ENCODE measurements around the gene NAT9. TPM values are rescaled to one million over a fixed set of nuclear protein-coding genes. Genes with fewer than 3 reads are reported as not detected.

Gene NAT9
- total and polyA plus RNA-seq, 7 experiments from 2014 or later, result 16.8 to 78.8 (median 53.9) TPM

GRCh38 chr17:74790161-74791058 is 14.3 kb upstream of the NAT9 start:
- no peaks in the 10 kb centered on the region for H3K9me3 ChIP-seq (ENCODE audit: control insufficient read depth in 2 of 3, low read length in 3 of 3)
- DNase-seq (peak in 2 of 9 donors; percentile 24), ATAC-seq (no peak)
- H3K4me3 ChIP-seq (ENCODE audit: low read length), result no peak overlapping the region
- H3K27me3 Mint-ChIP-seq, result no peaks in the 10 kb centered on the region
- CTCF ChIA-PET, result interaction anchor here (0.5 to 4.4 kb wide), 31 partner anchors 10 to 1532 kb away, joined by 3 to 78 read pairs (median 6); partner anchors contain the start of genes FDXR, GRIN2C, MIF4GD and NAT9
- H3K36me3 ChIP-seq (ENCODE audit: control insufficient read depth in 2 of 3, insufficient read depth in 3 of 3, low read length in 3 of 3), result peaks cover 4 to 33% (median 13%) of the 10 kb centered on the region in 3 experiments
- intact Hi-C loops (cut with micrococcal nuclease), result loop anchor here (1.0 to 5.0 kb wide), 7 partner anchors 10 to 168 kb away; partner anchors contain the start of gene NAT9 (in 1 of the 2)
- H3K27ac Mint-ChIP-seq, result peak overlapping the region; percentile 48 to 88 (median 81)
- H3K36me3 Mint-ChIP-seq, result peaks cover 3 to 31% (median 22%) of the 10 kb centered on the region in 5 donors
- H3K4me3 Mint-ChIP-seq, result peak overlapping the region; percentile 41 to 81 (median 72)
- no peaks in the 10 kb centered on the region for H3K9me3 Mint-ChIP-seq
- no peaks in the 10 kb centered on the region for H3K27me3 ChIP-seq (ENCODE audit: control insufficient read depth in 2 of 2, insufficient read depth in 2 of 2, low read length in 2 of 2)
- peak overlapping the region; percentile 19 for H3K27ac ChIP-seq (ENCODE audit: low read depth, low read length)
- POLR2A ChIA-PET, result interaction anchor here (0.5 to 1.7 kb wide), 9 partner anchors 9 to 943 kb away, joined by 3 to 9 read pairs (median 4); partner anchors contain the start of gene NAT9
- H3K4me1 Mint-ChIP-seq, result peaks cover 28 to 64% (median 46%) of the 10 kb centered on the region in 7 donors
- H3K4me1 ChIP-seq (ENCODE audit: control insufficient read depth in 2 of 2, insufficient read depth in 2 of 2, low read length in 2 of 2), result peaks cover 13 to 39% of the 10 kb centered on the region in 2 donors

- peak in 1 of 9 donors; percentile 24 for DNase-seq
- Histone ChIP-seq H3K36me3 (ENCODE audit: control insufficient read depth in 2 of 3, insufficient read depth in 3 of 3, low read length in 3 of 3) (peaks cover 0 to 4% (median 4%) of the 10 kb centered on the region in 3 experiments), H3K27ac (ENCODE audit: low read depth, low read length) (peak overlapping the region; percentile 59), H3K4me3 (ENCODE audit: low read length) (no peak overlapping the region), H3K4me1 (ENCODE audit: control insufficient read depth in 2 of 2, insufficient read depth in 2 of 2, low read length in 2 of 2) (peaks cover 16 to 54% of the 10 kb centered on the region in 2 donors), H3K9me3 (ENCODE audit: control insufficient read depth in 2 of 3, low read length in 3 of 3) (no peaks in the 10 kb centered on the region), H3K27me3 (ENCODE audit: control insufficient read depth in 2 of 2, insufficient read depth in 2 of 2, low read length in 2 of 2) (no peaks in the 10 kb centered on the region)
- Mint-ChIP-seq H3K27ac (peak overlapping the region; percentile 53 to 94 (median 87)), H3K4me1 (peaks cover 54 to 78% (median 73%) of the 10 kb centered on the region in 7 donors), H3K9me3 (no peaks in the 10 kb centered on the region), H3K27me3 (no peaks in the 10 kb centered on the region), H3K36me3 (peaks cover 0 to 25% (median 18%) of the 10 kb centered on the region in 5 donors), H3K4me3 (peak overlapping the region; percentile 12 to 83 (median 62))
- peak; percentile 77 for ATAC-seq
- intact Hi-C loops (cut with micrococcal nuclease), result no loop called here
- ChIA-PET POLR2A (interaction anchor here (0.8 to 1.6 kb wide), 2 partner anchors 11 to 36 kb away, joined by 3 to 7 read pairs; partner anchors contain the start of gene NAT9), CTCF (interaction anchor here (0.5 to 1.5 kb wide), 2 partner anchors 40 to 123 kb away, joined by 3 to 4 read pairs; no protein-coding TSS in a partner anchor)
Observed at GRCh38 chr17:74786431-74787055, 10.4 kb upstream of the NAT9 start.

- Mint-ChIP-seq H3K9me3 (no peaks in the 10 kb centered on the region), H3K4me3 (peak overlapping the region in 9 of 10 donors; percentile 12 to 83 (median 61)), H3K4me1 (peaks cover 56 to 78% (median 73%) of the 10 kb centered on the region in 7 donors), H3K27ac (peak overlapping the region; percentile 53 to 94 (median 89)), H3K36me3 (peaks cover 0 to 23% (median 17%) of the 10 kb centered on the region in 5 donors), H3K27me3 (no peaks in the 10 kb centered on the region)
- POLR2A ChIA-PET, result interaction anchor here (0.8 to 1.6 kb wide), 2 partner anchors 10 to 35 kb away, joined by 3 to 7 read pairs; partner anchors contain the start of gene NAT9
- ATAC-seq (no peak), DNase-seq (no peak)
- intact Hi-C loops (cut with micrococcal nuclease), result no loop called here
- Histone ChIP-seq H3K4me3 (ENCODE audit: low read length) (no peak overlapping the region), H3K27ac (ENCODE audit: low read depth, low read length) (peak overlapping the region; percentile 59), H3K9me3 (ENCODE audit: control insufficient read depth in 2 of 3, low read length in 3 of 3) (no peaks in the 10 kb centered on the region), H3K36me3 (ENCODE audit: control insufficient read depth in 2 of 3, insufficient read depth in 3 of 3, low read length in 3 of 3) (peaks cover 0 to 4% (median 4%) of the 10 kb centered on the region in 3 experiments), H3K27me3 (ENCODE audit: control insufficient read depth in 2 of 2, insufficient read depth in 2 of 2, low read length in 2 of 2) (no peaks in the 10 kb centered on the region), H3K4me1 (ENCODE audit: control insufficient read depth in 2 of 2, insufficient read depth in 2 of 2, low read length in 2 of 2) (peaks cover 15 to 54% of the 10 kb centered on the region in 2 donors)
- CTCF ChIA-PET, result interaction anchor here (0.5 to 1.5 kb wide), 2 partner anchors 39 to 123 kb away, joined by 3 to 4 read pairs; no protein-coding TSS in a partner anchor
Observed at GRCh38 chr17:74785981-74786360, 9.8 kb upstream of the NAT9 start.

GRCh38 chr17:74785096-74785980 is 9.2 kb upstream of the NAT9 start:
- Histone ChIP-seq H3K4me3 (ENCODE audit: low read length) (no peak overlapping the region), H3K27ac (ENCODE audit: low read depth, low read length) (peak overlapping the region; percentile 59), H3K9me3 (ENCODE audit: control insufficient read depth in 2 of 3, low read length in 3 of 3) (no peaks in the 10 kb centered on the region), H3K27me3 (ENCODE audit: control insufficient read depth in 2 of 2, insufficient read depth in 2 of 2, low read length in 2 of 2) (no peaks in the 10 kb centered on the region), H3K36me3 (ENCODE audit: control insufficient read depth in 2 of 3, insufficient read depth in 3 of 3, low read length in 3 of 3) (peaks cover 0 to 4% (median 4%) of the 10 kb centered on the region in 3 experiments), H3K4me1 (ENCODE audit: control insufficient read depth in 2 of 2, insufficient read depth in 2 of 2, low read length in 2 of 2) (peaks cover 15 to 54% of the 10 kb centered on the region in 2 donors)
- Mint-ChIP-seq H3K4me3 (peak overlapping the region in 4 of 10 donors; percentile 46 to 83 (median 65)), H3K27me3 (no peaks in the 10 kb centered on the region), H3K4me1 (peaks cover 56 to 78% (median 73%) of the 10 kb centered on the region in 7 donors), H3K27ac (peak overlapping the region; percentile 61 to 94 (median 89)), H3K9me3 (peaks cover 0 to 1% (median 0%) of the 10 kb centered on the region in 11 donors), H3K36me3 (peaks cover 0 to 23% (median 13%) of the 10 kb centered on the region in 5 donors)
- ChIA-PET CTCF (interaction anchor here (0.7 kb wide), 1 partner anchor 128 kb away, joined by 3 read pairs; no protein-coding TSS in a partner anchor), POLR2A (interaction anchor here (0.7 kb wide), 1 partner anchor 40 kb away, joined by 3 read pairs; no protein-coding TSS in a partner anchor)
- DNase-seq (no peak), ATAC-seq (no peak)
- intact Hi-C loops (cut with micrococcal nuclease), result no loop called here

GRCh38 chr17:74784125-74784810 is 8.1 kb upstream of the NAT9 start:
- Mint-ChIP-seq H3K36me3 (peaks cover 0 to 24% (median 9%) of the 10 kb centered on the region in 5 donors), H3K4me1 (peaks cover 58 to 82% (median 79%) of the 10 kb centered on the region in 7 donors), H3K27me3 (no peaks in the 10 kb centered on the region), H3K4me3 (peak overlapping the region in 7 of 10 donors; percentile 5 to 83 (median 16)), H3K27ac (peak overlapping the region; percentile 21 to 93 (median 89)), H3K9me3 (peaks cover 0 to 2% (median 0%) of the 10 kb centered on the region in 11 donors)
- Histone ChIP-seq H3K4me1 (ENCODE audit: control insufficient read depth in 2 of 2, insufficient read depth in 2 of 2, low read length in 2 of 2) (peaks cover 24 to 58% of the 10 kb centered on the region in 2 donors), H3K27me3 (ENCODE audit: control insufficient read depth in 2 of 2, insufficient read depth in 2 of 2, low read length in 2 of 2) (no peaks in the 10 kb centered on the region), H3K9me3 (ENCODE audit: control insufficient read depth in 2 of 3, low read length in 3 of 3) (no peaks in the 10 kb centered on the region), H3K27ac (ENCODE audit: low read depth, low read length) (peak overlapping the region; percentile 59), H3K4me3 (ENCODE audit: low read length) (no peak overlapping the region), H3K36me3 (ENCODE audit: control insufficient read depth in 2 of 3, insufficient read depth in 3 of 3, low read length in 3 of 3) (peaks cover 0 to 4% (median 0%) of the 10 kb centered on the region in 3 experiments)
- ATAC-seq, result no peak
- POLR2A ChIA-PET, result interaction anchor here (0.7 to 1.0 kb wide), 3 partner anchors 25 to 39 kb away, joined by 3 read pairs; no protein-coding TSS in a partner anchor
- CTCF ChIA-PET, result interaction anchor here (0.7 to 1.3 kb wide), 2 partner anchors 127 kb away, joined by 3 to 5 read pairs; no protein-coding TSS in a partner anchor
- intact Hi-C loops (cut with micrococcal nuclease), result no loop called here
- no peak for DNase-seq
